Adipose tissue (tissue), 3 donors: Measurements from ENCODE around the gene DKKL1. TPM values are rescaled to one million over a fixed set of nuclear protein-coding genes. Genes with fewer than 3 reads are reported as not detected.

Source experiments
- H3K27ac ChIP-seq: one replicate; pipeline ENCODE4 v1.5.1; 2013; ENCODE audit warnings: low read depth, low read length
- WGBS, 3 donors: extraction: QIAGEN DNeasy Blood & Tissue Kit; methylation state at CpG; one replicate each; pipeline ENCODE4 v1.1.7; 2013; 5-methylcytosine and 5-hydroxymethylcytosine counted together
- polyA plus RNA-seq, 3 donors: library from polyadenylated mRNA; stranded (reverse); fragments of 200-250 nt; gene quantifications; one replicate each; pipeline ENCODE4 v1.2.3, GENCODE V29; 2013
- donor health status: healthy with polysubstance abuse.
- donor health status: Bipolar disorder and iron deficiency.
- donor health status: healthy.

DKKL1 gene
- polyA plus RNA-seq, 3 donors: 0.21 to 0.61 TPM; not detected in 1

GRCh38 chr19:49336482-49337266 lies 27.0 kb upstream of the DKKL1 start:
- H3K27ac ChIP-seq: no peak overlapping the region
- WGBS, 3 donors: 84 to 92% (median 89%) methylated on average over 10 of the region's 10 CpGs

- 79 to 83% (median 83%) methylated on average over 19 of the region's 19 CpGs for WGBS, 3 donors
- H3K27ac ChIP-seq: no peak overlapping the region
These were observed 26.2 kb upstream of the DKKL1 start for GRCh38 chr19:49337267-49338022.

- no peak overlapping the region for H3K27ac ChIP-seq
- 41 to 59% (median 51%) methylated on average over 34 of the region's 34 CpGs for WGBS, 3 donors
These were observed 25.5 kb upstream of the DKKL1 start for GRCh38 chr19:49338023-49338677.

- WGBS, 3 donors: 13 to 42% (median 42%) methylated on average over 30 of the region's 30 CpGs
- no peak overlapping the region for H3K27ac ChIP-seq
These were observed 24.9 kb upstream of the DKKL1 start for GRCh38 chr19:49338691-49339300.

- H3K27ac ChIP-seq: no peak overlapping the region
- 11 to 43% (median 27%) methylated on average over 46 to 47 of the region's 47 CpGs for WGBS, 3 donors
These were observed 24.2 kb upstream of the DKKL1 start for GRCh38 chr19:49339301-49340068.

GRCh38 chr19:49340069-49340864 lies 23.4 kb upstream of the DKKL1 start:
- WGBS, 3 donors: 8 to 30% (median 22%) methylated on average over 35 to 36 of the region's 36 CpGs
- no peak overlapping the region for H3K27ac ChIP-seq

GRCh38 chr19:49340865-49341718 lies 22.6 kb upstream of the DKKL1 start:
- H3K27ac ChIP-seq: no peak overlapping the region
- WGBS, 3 donors: 88 to 93% (median 92%) methylated on average over 11 of the region's 11 CpGs

GRCh38 chr19:49342291-49342721 lies 21.4 kb upstream of the DKKL1 start:
- no peak overlapping the region for H3K27ac ChIP-seq
- 90 to 94% (median 92%) methylated on average over 11 of the region's 11 CpGs for WGBS, 3 donors

- no peak overlapping the region for H3K27ac ChIP-seq
- WGBS, 3 donors: 94 to 95% (median 94%) methylated on average over 7 of the region's 7 CpGs
These were observed 20.6 kb upstream of the DKKL1 start for GRCh38 chr19:49343123-49343522.

- H3K27ac ChIP-seq: no peak overlapping the region
- WGBS, 3 donors: 79 to 92% (median 82%) methylated on average over 11 of the region's 11 CpGs
These were observed 18.9 kb upstream of the DKKL1 start for GRCh38 chr19:49344505-49345423.

- no peak overlapping the region for H3K27ac ChIP-seq
- WGBS, 3 donors: 96 to 99% (median 96%) methylated on average over 14 to 15 of the region's 15 CpGs
These were observed 16.5 kb upstream of the DKKL1 start for GRCh38 chr19:49347191-49347590.

- H3K27ac ChIP-seq: no peak overlapping the region
- WGBS, 3 donors: 66 to 75% (median 66%) methylated on average over 3 of the region's 3 CpGs
These were observed 15.8 kb upstream of the DKKL1 start for GRCh38 chr19:49347835-49348234.

- no peak overlapping the region for H3K27ac ChIP-seq
- 42 to 92% (median 90%) methylated on average over 12 of the region's 12 CpGs for WGBS, 3 donors
These were observed 15.1 kb upstream of the DKKL1 start for GRCh38 chr19:49348305-49349189.

- 93 to 98% (median 94%) methylated on average over 2 of the region's 2 CpGs for WGBS, 3 donors
- no peak overlapping the region for H3K27ac ChIP-seq
These were observed 14.1 kb upstream of the DKKL1 start for GRCh38 chr19:49349567-49349966.
